Measurements from ENCODE around the gene AQP4. TPM values are rescaled to one million over a fixed set of nuclear protein-coding genes. Genes with fewer than 3 reads are reported as not detected.

The AQP4 gene
- total RNA-seq, 2 experiments from 2014 or later, result not detected

GRCh38 chr18:26818461-26818860 lies 47.0 kb downstream of the AQP4 start:
- no peaks in the 10 kb centered on the region for H3K27me3 Mint-ChIP-seq
- POLR2A ChIA-PET, result no interaction called here

DNA sequence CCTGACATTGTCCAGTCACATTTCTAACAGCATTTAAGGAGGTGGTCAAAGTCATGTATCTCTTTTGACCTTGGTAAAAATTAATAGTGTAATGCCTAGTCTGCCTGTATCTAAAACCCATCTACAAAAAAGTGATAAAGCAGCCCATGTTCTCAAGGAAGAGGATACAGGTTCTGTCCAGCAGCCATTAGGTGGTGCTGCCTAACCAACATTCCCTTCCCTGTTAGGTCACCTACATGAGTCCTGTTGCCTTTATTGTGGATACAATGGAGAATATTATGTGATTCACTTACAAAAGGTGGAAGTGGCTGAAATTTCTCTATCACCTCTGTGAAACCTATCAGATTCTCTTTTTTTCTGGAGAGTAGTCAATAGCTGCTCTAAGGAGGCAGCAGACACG lies 52.5 kb downstream of the AQP4 start:
- DNase-seq, result no peak
- ChIA-PET CTCF (no interaction called here), POLR2A (no interaction called here)
- no peak overlapping the region for H3K4me3 Mint-ChIP-seq
- H3K36me3 Mint-ChIP-seq (ENCODE audit: low read depth), result no peaks in the 10 kb centered on the region
- no peaks in the 10 kb centered on the region for H3K27me3 Mint-ChIP-seq
- peaks cover 14% of the 10 kb centered on the region for H3K9me3 Mint-ChIP-seq
- no peaks in the 10 kb centered on the region for H3K4me1 Mint-ChIP-seq
- H3K27ac Mint-ChIP-seq, result no peak overlapping the region

More at GRCh38 chr18:26818461-26818860, 47.0 kb downstream of the AQP4 start:
- no peaks in the 10 kb centered on the region for H3K36me3 Mint-ChIP-seq (ENCODE audit: low read depth)
- H3K9me3 Mint-ChIP-seq, result peaks cover 20% of the 10 kb centered on the region
- H3K27ac Mint-ChIP-seq, result no peak overlapping the region
- CTCF ChIA-PET, result no interaction called here
- no peaks in the 10 kb centered on the region for H3K4me1 Mint-ChIP-seq
- DNase-seq, result no peak
- H3K4me3 Mint-ChIP-seq, result no peak overlapping the region

DNA sequence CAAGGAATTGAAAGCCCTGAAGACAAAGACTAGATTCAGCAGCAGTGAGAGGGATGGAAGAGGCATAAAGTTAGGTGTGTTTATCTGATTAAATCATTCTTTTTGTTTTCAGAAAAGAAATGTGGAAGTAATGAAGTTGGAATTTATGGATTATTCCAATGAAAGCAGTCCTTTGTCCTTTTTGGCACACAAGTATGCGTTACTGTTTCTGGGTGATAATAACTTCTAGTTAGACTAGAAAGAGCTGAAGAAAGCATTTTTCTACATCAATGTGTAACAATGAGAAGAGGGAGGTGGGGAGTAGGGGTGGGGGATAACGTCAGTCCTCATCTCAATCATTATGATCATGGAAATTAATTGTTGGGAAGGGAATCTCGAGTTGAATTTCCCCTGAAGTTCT lies 53.0 kb downstream of the AQP4 start:
- peaks cover 10% of the 10 kb centered on the region for H3K9me3 Mint-ChIP-seq
- H3K4me3 Mint-ChIP-seq, result no peak overlapping the region
- no peak overlapping the region for H3K27ac Mint-ChIP-seq
- CTCF ChIA-PET, result no interaction called here
- H3K27me3 Mint-ChIP-seq, result no peaks in the 10 kb centered on the region
- POLR2A ChIA-PET, result no interaction called here
- no peaks in the 10 kb centered on the region for H3K4me1 Mint-ChIP-seq
- no peaks in the 10 kb centered on the region for H3K36me3 Mint-ChIP-seq (ENCODE audit: low read depth)
- no peak for DNase-seq

DNA sequence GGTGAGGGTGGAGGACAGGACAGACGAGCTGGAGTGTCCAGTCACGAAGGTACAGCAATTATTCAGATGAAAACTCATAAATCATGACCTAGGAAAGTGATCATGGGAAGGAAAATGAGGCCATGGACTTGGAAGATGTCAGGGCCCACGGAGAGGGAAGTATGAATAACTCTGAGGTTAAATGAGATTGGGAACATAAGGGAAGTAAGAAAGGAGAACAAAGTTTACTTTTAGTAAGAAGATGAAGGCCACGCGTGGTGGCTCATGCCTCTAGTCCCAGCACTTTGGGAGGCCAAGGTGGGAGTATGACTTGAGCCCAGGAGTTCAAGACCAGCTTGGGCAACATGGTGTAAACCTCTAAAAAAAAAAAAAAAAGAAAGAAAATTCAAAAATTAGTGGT lies 56.2 kb downstream of the AQP4 start:
- H3K27ac Mint-ChIP-seq, result no peak overlapping the region
- no peaks in the 10 kb centered on the region for H3K36me3 Mint-ChIP-seq (ENCODE audit: low read depth)
- no peaks in the 10 kb centered on the region for H3K4me1 Mint-ChIP-seq
- ChIA-PET CTCF (no interaction called here), POLR2A (no interaction called here)
- peaks cover 5% of the 10 kb centered on the region for H3K9me3 Mint-ChIP-seq
- no peak overlapping the region for H3K4me3 Mint-ChIP-seq
- no peak for DNase-seq
- H3K27me3 Mint-ChIP-seq, result no peaks in the 10 kb centered on the region

- no peak for DNase-seq
- Mint-ChIP-seq H3K9me3 (peaks cover 5% of the 10 kb centered on the region), H3K27ac (no peak overlapping the region), H3K27me3 (no peaks in the 10 kb centered on the region), H3K4me3 (no peak overlapping the region), H3K4me1 (no peaks in the 10 kb centered on the region), H3K36me3 (ENCODE audit: low read depth) (no peaks in the 10 kb centered on the region)
- ChIA-PET CTCF (no interaction called here), POLR2A (no interaction called here)
Observed at GRCh38 chr18:26806224-26806623, 59.3 kb downstream of the AQP4 start.

GRCh38 chr18:26804519-26804918 lies 61.0 kb downstream of the AQP4 start:
- no peak for DNase-seq
- H3K36me3 Mint-ChIP-seq (ENCODE audit: low read depth), result no peaks in the 10 kb centered on the region
- no peak overlapping the region for H3K4me3 Mint-ChIP-seq
- CTCF ChIA-PET, result no interaction called here
- POLR2A ChIA-PET, result no interaction called here
- H3K27ac Mint-ChIP-seq, result no peak overlapping the region
- H3K4me1 Mint-ChIP-seq, result no peaks in the 10 kb centered on the region
- peaks cover 8% of the 10 kb centered on the region for H3K9me3 Mint-ChIP-seq
- no peaks in the 10 kb centered on the region for H3K27me3 Mint-ChIP-seq

DNA sequence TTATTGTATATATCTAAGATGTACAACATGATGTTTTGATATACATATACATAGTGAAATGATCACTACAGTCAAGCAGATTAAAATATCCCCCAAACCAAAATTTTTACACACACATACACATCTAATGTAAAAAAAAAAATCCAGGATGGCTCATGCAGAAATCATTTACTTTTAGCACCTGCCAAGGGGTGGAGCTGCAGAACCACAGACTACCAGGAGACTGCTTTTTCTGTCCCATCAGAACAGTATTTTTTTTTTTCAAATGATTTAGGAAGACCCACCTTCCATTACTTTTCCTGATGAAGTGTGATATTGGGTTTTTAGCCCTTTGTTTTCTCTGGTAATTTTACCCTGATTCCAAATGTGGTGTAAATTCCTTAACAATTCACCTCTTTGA lies 61.9 kb downstream of the AQP4 start:
- H3K4me3 Mint-ChIP-seq, result no peak overlapping the region
- peaks cover 3% of the 10 kb centered on the region for H3K9me3 Mint-ChIP-seq
- ChIA-PET POLR2A (no interaction called here), CTCF (interaction anchor here (1.3 kb wide), 1 partner anchor 11 kb away, joined by 3 read pairs; no protein-coding TSS in a partner anchor)
- no peak overlapping the region for H3K27ac Mint-ChIP-seq
- no peaks in the 10 kb centered on the region for H3K4me1 Mint-ChIP-seq
- no peak for DNase-seq
- H3K27me3 Mint-ChIP-seq, result no peaks in the 10 kb centered on the region
- H3K36me3 Mint-ChIP-seq (ENCODE audit: low read depth), result no peaks in the 10 kb centered on the region

DNA sequence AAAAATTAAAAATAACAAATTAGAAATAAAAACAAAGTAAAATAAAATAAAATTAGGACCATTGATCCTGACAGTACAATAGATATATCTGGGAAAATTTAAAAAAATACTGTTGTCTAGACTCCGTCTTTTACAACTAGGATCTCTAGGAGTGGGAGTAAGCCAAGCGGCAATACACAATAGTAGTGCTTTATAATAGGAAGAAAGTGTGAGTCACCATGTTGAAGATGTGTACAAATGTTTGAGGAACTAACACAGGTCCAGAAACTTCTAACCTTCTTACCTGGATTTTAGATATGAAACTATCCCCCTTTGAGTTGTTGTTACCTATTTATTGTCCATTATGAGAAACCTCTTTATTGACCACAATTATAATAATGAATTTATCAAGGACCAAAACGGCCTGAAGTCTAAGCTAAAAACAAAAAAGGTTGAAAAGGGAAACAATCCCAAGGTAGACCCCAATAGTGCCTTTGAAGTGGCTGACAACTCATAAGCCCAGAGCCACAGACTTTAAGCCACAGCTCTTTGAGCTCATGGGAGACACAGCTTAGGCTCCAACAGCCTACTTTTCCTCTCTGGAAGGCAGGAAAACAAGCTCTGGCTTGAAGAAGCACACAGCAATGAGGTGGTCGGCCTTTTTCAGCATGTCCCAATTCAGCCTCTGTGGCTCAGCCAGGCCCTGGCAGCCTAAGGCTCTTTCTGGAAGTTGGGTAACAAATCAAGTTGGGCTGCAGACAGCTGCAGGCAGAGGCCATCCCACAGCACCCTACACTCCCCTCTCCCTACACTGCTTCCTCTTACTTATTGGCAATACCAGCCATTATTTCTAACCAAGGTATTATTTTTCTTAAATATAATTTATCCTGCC lies 62.9 kb downstream of the AQP4 start:
- no peaks in the 10 kb centered on the region for H3K4me1 Mint-ChIP-seq

More for the DNA sequence above, 62.9 kb downstream of the AQP4 start:
- no peaks in the 10 kb centered on the region for H3K36me3 Mint-ChIP-seq (ENCODE audit: low read depth)
- DNase-seq, result no peak
- H3K27me3 Mint-ChIP-seq, result no peaks in the 10 kb centered on the region
- ChIA-PET POLR2A (no interaction called here), CTCF (interaction anchor here (1.3 kb wide), 1 partner anchor 10 kb away, joined by 3 read pairs; no protein-coding TSS in a partner anchor)
- no peak overlapping the region for H3K4me3 Mint-ChIP-seq
- H3K27ac Mint-ChIP-seq, result no peak overlapping the region
- H3K9me3 Mint-ChIP-seq, result peaks cover 3% of the 10 kb centered on the region
